GM18507 (cell line): ENCODE results near the gene C1orf216.
"Not testable (repeated sequence)": the region's sequence is repeated elsewhere in the genome, so short reads cannot be mapped to it uniquely, and the experiment has no call there.

Experiments used
- DNase-seq: peaks from one replicate; pipeline ENCODE4 v3.0.0; 2011; ENCODE audit warnings: low read depth; ENCODE audit not compliant: insufficient read length; ENCODE audit errors: extremely low spot score
- FAIRE-seq: peaks from 2 replicates; lab custom pipeline; 2011; peaks lifted over from hg19 to GRCh38; lab: Jason Lieb, UNC

C1orf216 gene, protein sequence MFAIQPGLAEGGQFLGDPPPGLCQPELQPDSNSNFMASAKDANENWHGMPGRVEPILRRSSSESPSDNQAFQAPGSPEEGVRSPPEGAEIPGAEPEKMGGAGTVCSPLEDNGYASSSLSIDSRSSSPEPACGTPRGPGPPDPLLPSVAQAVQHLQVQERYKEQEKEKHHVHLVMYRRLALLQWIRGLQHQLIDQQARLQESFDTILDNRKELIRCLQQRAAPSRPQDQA

DNA sequence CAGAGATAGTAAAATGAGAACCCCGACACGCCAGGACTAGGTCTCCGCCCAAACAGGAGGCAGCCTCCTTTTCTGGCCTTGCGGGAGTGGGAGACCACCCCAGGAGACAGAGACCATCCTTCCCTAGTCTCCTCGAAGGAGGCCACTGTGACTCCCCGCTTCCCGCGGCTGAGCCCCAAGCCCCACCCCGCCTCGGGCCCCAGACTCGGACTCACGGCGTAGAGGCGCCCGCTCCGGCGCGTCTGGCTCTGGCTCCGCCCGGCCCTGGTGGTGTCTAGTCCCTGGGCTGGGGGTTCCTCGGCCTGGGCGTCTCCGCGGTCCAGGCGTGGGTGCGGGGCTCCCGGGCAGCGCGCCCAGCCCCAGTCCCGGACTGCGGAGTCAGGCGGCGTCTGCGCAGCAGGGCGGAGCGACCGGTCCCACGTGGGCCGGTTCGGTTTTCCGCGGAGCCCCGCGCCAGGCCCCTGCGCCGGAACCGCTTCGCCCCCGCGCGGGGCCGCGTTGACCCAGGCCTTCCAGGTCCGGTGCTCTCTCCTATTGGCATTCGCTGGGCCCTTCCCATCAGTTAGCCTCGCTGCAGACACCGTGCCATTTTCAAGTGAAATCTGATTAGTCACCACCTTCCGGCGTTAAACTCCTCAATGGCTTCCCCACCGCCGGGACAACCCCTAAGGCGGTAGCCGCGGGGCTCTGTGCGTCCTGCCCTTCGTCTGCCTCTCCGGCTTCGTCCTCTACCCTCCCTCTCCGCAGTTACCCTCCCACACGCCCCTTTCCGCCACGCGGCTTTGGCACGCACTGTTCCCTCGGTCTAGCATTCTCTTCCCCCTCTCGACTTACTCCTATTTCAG, at the start of gene C1orf216:
C1orf216 (minus strand) TSS at position 393 of the 845 bp plus-strand sequence. CDS start 2,563 bp downstream, outside the sequence.
- FAIRE-seq (peak; percentile 76), DNase-seq (peak; percentile 54)

DNA sequence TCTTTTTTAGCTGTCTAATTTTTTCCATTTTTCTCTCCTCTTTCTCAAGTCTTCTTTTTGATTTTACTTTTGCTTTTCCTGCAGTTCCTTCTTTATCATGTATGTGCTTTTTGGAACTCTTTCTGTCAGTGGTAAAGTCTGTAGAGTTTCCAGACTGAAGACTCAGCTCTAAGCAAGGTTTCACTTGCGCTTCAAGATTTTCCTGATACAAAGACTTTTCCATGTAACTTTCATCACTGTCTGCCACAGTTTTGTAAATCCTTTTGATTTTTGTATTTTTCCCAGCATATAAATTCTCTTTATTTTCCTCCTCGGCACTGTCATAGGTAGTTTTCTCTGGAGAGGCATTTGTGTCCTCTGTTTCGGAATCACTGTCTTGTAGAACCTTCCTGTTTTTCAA, 45.6 kb upstream of the C1orf216 start:
- no peak for FAIRE-seq
- no peak for DNase-seq

GRCh38 chr1:35763201-35763600, 44.5 kb upstream of the C1orf216 start:
- no peak for DNase-seq
- FAIRE-seq = no peak

GRCh38 chr1:35762141-35762540, 43.5 kb upstream of the C1orf216 start:
- FAIRE-seq (no peak), DNase-seq (no peak)

DNA sequence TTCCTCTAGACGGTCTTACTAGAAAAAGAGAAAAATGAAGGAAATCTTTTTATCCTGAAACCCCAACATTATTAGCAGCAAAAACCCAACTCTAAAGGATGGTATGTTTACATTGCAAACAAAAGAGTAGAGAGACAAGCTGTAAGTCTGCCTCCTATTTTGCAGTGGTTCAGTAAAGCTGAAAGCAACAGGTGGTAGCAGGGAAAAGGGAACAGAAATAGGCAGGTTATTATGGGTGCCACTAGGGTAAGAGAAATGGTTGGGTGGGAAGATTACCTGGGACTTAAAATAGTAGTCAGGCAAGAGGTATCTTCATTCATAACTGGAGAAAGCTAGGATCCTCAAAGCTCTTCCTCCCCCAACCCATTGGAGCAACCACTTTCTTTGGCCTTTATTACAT, 37.4 kb upstream of the C1orf216 start:
- FAIRE-seq = no peak

DNA sequence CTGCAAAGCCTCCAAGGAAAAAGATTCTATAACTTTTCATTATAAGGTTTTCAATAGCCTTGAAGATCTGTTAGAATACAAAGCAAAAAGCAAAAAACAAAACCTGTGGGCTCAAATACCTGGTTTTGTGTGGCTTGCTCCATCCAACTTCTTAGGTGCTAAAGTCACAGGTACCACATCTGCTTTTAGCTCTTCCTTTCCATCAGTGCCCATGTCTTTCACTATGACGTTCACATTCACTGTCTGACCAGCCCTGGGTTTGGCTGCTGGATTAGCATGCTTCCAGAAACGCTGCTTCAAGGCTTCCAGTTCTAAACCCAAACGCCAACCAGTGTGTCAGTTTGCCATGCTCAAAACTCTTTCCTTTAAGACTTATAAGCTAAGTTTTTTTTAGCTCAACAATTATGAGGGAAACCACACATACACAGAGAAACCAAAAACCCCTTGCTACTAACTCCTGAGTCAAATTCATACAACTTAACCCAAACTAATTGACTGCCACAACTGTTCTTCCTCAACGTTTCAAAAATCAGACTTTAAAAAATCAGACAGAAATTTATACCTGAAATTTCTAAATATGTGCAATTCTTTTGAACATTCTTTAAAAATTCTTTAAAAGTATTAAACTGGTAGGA, 35.1 kb upstream of the C1orf216 start:
- DNase-seq (no peak), FAIRE-seq (no peak)

More for the DNA sequence above, 37.4 kb upstream of the C1orf216 start:
- DNase-seq = no peak

DNA sequence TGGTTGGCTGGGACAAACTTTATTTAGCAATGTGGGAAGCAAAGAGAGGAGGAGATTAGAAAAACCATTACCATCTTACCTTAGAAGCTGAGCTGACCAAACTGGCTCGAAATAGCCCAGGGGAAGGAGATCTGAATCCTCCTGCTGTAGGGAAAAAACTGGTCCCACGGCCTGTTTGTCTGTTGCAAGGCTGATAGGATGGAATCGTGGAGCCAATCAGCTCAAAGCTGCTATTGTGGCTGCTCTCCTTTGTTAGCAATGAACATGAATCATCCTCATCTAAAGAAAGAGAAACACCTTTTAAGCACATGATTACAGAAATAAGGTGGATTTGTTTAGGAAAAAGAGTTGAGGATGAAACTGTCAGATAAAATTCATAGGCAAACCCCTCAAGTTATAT, 29.6 kb upstream of the C1orf216 start:
- FAIRE-seq (no peak), DNase-seq (no peak)

DNA sequence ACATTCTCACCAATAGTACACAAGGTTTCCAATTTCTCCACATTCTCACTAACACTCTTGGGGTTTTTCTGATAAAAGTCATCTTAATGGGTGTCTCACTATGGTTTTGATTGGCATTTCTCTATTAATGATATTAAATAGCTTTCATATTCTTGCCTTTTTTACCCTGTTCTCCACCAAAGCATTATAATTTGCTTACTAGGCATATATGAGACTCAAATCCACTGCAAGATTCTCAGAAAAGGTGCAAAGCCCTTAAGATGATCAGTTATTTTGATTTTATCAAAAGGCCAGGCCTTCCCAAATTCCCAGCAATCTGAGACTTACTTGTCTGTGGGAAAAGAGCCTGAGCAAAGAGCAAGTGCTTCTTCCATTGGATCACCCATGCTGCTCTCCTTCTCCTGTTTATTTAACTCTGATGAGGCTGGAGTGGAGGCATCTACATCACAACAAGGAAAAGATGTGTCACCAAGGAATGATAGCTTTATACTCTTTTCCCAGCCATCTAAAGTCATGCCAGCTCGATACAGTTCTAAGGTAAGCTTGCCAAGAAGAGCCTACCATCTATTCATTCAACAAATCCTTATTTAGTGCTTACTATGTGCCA, 26.5 kb upstream of the C1orf216 start:
- no peak for FAIRE-seq
- DNase-seq = no peak

GRCh38 chr1:35737120-35737519, 18.4 kb upstream of the C1orf216 start:
- DNase-seq (no peak), FAIRE-seq (no peak)

DNA sequence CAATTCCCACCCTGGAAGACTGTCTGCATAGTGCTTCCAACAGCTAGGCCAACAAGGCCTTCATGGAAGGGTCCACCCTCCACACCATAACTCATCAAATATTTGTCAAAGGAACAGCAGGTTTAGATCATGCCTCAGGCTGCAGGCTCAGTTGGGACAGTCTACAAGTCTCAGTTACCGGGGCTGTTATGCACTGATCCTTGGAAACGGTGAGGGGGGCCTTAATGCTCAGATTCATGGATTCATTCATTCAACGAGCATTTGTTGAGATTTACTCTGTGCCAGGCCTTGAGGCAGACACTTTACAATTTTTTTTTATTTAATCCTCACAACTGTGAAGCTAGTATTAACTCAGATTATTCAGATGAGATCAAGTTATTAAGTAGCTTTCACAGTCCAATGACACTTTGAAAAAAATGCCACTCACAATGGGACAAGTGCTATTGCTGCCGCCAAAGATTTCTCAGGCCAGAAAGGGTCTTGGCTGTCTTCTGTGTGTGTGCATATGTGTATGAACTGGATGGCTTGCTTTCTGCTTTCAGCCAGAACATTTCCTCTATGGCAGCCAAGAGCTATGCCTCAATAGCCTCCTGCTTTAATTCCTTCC, 8.9 kb upstream of the C1orf216 start:
- FAIRE-seq = no peak

DNA sequence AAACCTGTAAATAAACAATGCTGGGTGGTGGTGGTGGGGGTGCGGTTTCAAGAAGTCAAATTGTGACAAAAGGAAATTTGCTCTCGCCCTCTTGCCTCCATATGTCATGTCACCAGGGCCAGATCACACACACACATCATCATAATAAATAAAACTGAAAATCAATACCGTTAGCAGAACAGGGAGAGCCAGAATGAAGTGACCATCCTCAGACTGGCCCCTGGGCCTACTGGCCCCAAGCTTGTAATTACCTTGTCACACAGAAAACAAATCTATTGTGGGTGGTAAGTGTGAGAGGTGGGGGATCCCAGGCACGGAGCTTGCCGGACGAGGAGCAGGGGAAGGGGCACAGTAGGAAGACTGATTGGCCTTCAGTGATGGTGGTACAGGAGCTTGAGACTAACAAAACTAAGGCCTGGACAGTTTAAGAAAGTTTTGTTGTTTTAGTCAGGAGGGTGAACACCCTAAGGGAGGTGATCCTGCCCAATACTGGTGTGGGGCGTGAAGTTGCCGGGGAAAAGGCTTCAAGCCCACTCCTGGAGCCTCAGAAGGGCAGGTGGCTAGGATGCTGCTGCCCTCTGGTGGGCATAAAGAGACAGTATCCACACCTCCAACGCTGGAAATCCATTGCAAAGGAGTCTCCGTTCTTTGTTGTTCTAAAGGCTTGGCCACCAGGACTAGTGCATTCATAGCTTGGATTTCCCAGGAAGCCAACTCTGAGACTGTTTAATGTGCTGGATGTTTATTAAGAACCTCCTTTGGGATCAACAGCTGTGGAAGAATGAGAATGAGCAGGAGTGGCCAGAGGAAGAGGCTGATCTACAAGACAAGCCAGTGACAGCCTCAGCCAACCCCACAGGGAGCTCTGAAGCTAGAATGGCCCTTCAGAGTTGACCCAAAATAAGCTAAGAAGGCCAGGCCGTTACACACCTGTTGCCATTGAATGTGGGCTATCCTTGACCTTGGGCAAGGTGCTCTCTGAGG, 8.1 kb upstream of the C1orf216 start:
- DNase-seq (no peak), FAIRE-seq (peak; percentile 77)

More for the DNA sequence above, 8.9 kb upstream of the C1orf216 start:
- DNase-seq = no peak

DNA sequence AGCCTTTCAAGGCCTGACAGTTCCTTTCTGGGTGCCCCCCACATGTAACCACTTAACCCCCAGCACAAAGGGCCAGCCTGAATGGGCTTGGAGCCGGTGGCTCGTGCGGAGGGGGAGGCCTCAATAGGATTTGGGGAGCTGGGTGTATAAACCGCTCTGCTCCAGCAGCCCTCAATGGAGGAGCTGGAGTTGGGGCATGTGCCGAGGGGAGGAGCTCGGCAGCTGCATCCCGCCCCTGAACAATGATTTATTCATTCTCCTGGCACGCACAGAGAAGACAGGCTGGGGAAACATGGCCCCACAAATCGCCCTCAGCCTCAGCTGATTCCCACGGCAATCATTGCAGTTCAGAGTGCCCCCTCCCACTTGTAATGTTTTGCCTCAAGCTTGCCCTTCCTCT, 6.9 kb upstream of the C1orf216 start:
- FAIRE-seq (no peak), DNase-seq (no peak)

DNA sequence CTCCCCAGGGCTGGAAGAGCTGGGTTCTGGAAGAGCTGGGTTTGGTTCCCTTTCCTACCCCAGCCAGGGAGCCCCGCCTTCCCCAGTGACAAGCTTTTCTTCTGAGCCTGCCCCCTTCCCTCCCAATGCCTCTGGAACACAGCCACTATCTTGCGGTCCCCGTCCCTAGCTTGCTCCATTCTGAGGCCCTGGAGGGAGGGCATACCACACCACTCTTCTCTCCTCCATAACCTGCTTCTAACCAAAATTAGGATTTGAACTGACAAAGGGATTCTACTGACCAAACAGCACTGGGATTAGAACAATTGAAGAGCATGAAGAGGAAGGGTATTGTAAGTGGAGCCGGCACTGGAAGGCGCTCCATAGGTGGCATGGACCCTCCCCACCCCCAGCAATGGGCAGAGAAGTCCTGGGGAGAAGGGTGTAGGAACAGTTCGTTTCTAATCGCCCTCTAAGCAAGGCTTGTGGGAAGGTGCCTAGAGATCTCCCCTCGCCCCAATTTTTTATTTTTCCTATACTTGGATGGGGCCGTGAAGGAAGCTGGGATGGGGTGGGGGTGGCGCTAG, 690 bp downstream of the C1orf216 start:
- peak; percentile 15 for FAIRE-seq
- DNase-seq = no peak

GRCh38 chr1:35715568-35716002, 3.1 kb downstream of the C1orf216 start:
- peak; percentile 88 for FAIRE-seq
- DNase-seq = peak; percentile 73

- FAIRE-seq = no peak
Observed at GRCh38 chr1:35714921-35715567, 3.6 kb downstream of the C1orf216 start.

GRCh38 chr1:35711098-35711497, 7.6 kb downstream of the C1orf216 start:
- not testable (repeated sequence) for DNase-seq, FAIRE-seq

More at GRCh38 chr1:35714921-35715567, 3.6 kb downstream of the C1orf216 start:
- DNase-seq = no peak

GRCh38 chr1:35708952-35709351, 9.7 kb downstream of the C1orf216 start:
- no peak for FAIRE-seq
- DNase-seq = no peak
